HG03575 (cell line): ENCODE measurements around the gene KIAA0319L.
"Not testable (repeated sequence)": the region's sequence is repeated elsewhere in the genome, so short reads cannot be mapped to it uniquely, and the experiment has no call there.

Experiments used
- ATAC-seq: cut with Tn5 transposase; IDR thresholded peaks from one replicate; pipeline ENCODE4 v1.9.1; 2021; ENCODE audit not compliant: unreplicated experiment, insufficient number of reproducible peaks, low FRiP score; ENCODE audit errors: extremely low read depth

The KIAA0319L gene

GRCh38 chr1:35463749-35464148 is 93.5 kb downstream of the KIAA0319L start:
- not testable (repeated sequence) for ATAC-seq

GRCh38 chr1:35463232-35463631 is 94.0 kb downstream of the KIAA0319L start:
- ATAC-seq, result no peak

GRCh38 chr1:35461966-35462651 is 95.1 kb downstream of the KIAA0319L start:
- no peak for ATAC-seq

- ATAC-seq, result no peak
Measured at GRCh38 chr1:35460796-35461195, 96.4 kb downstream of the KIAA0319L start.

- no peak for ATAC-seq
Measured at GRCh38 chr1:35454616-35455015, 102.6 kb downstream of the KIAA0319L start.

GRCh38 chr1:35454176-35454575 is 103.0 kb downstream of the KIAA0319L start:
- ATAC-seq, result no peak

- no peak for ATAC-seq
Measured at GRCh38 chr1:35453031-35453430, 104.2 kb downstream of the KIAA0319L start.

GRCh38 chr1:35452106-35452774 is 105.0 kb downstream of the KIAA0319L start:
- no peak for ATAC-seq

- no peak for ATAC-seq
Measured at GRCh38 chr1:35451125-35451528, 106.1 kb downstream of the KIAA0319L start.

- no peak for ATAC-seq
Measured at GRCh38 chr1:35449334-35450008, 107.7 kb downstream of the KIAA0319L start.

- ATAC-seq, result no peak
Measured at GRCh38 chr1:35448344-35448801, 108.8 kb downstream of the KIAA0319L start.

- no peak for ATAC-seq
Measured at GRCh38 chr1:35447278-35447677, 109.9 kb downstream of the KIAA0319L start.

- ATAC-seq, result no peak
Measured at GRCh38 chr1:35444519-35444774, 112.8 kb downstream of the KIAA0319L start.

GRCh38 chr1:35443768-35444518 is 113.3 kb downstream of the KIAA0319L start:
- ATAC-seq, result no peak

- no peak for ATAC-seq
Measured at GRCh38 chr1:35442734-35443133, 114.5 kb downstream of the KIAA0319L start.

GRCh38 chr1:35441926-35442579 is 115.2 kb downstream of the KIAA0319L start:
- ATAC-seq, result no peak

- no peak for ATAC-seq
Measured at GRCh38 chr1:35439626-35440025, 117.6 kb downstream of the KIAA0319L start.

GRCh38 chr1:35437200-35437599 is 120.0 kb downstream of the KIAA0319L start:
- no peak for ATAC-seq

- no peak for ATAC-seq
Measured at GRCh38 chr1:35436078-35436477, 121.1 kb downstream of the KIAA0319L start.
